Astrocyte (in vitro differentiated cells and primary cell): ENCODE results near the gene NKAIN2.

Source experiments
- CTCF ChIP-seq: IDR thresholded peaks from 2 replicates; pipeline ENCODE4 v1.5.1; 2011; ENCODE audit warnings: low read depth, mild to moderate bottlenecking, inconsistent platforms, low read length, moderate library complexity; ENCODE audit not compliant: insufficient read depth
- EZH2 ChIP-seq: IDR thresholded peaks from 2 replicates; pipeline ENCODE4 v1.6.1; 2012; ENCODE audit warnings: mild to moderate bottlenecking, low read length, inconsistent platforms; ENCODE audit not compliant: insufficient read depth

- TF ChIP-seq CTCF (no peak), EZH2 (no peak)
These were observed 867.1 kb downstream of the NKAIN2 start for GRCh38 chr6:124670801-124671200.
